ENCODE measurements around the gene NHSL1.

NHSL1 gene

GRCh38 chr6:138487102-138487604 is 12.1 kb downstream of the NHSL1 start:
- Histone ChIP-seq H3K4me3 (ENCODE audit: insufficient read depth, low read length, poor library complexity, severe bottlenecking) (no peak overlapping the region), H2AFZ (ENCODE audit: low read depth, low read length, severe bottlenecking) (no peak overlapping the region), H3K27ac (ENCODE audit: low read depth, low read length) (no peak overlapping the region), H3K9me3 (ENCODE audit: insufficient read depth, low read length) (no peaks in the 10 kb centered on the region), H3F3A (ENCODE audit: insufficient read depth) (no peaks in the 10 kb centered on the region), H3K4me2 (ENCODE audit: low read depth, low read length, poor library complexity, severe bottlenecking) (no peak overlapping the region), H4K20me1 (ENCODE audit: low read depth, low read length) (no peaks in the 10 kb centered on the region), H3K79me2 (ENCODE audit: insufficient read depth, low read length) (no peaks in the 10 kb centered on the region), H3K9me2 (replicated peaks; ENCODE audit: insufficient read depth, low read length) (no peaks in the 10 kb centered on the region), H3K27me3 (ENCODE audit: low read length) (no peaks in the 10 kb centered on the region), H3K9ac (ENCODE audit: low read length) (no peak overlapping the region), H3K36me3 (ENCODE audit: low read length) (no peaks in the 10 kb centered on the region)
- TF ChIP-seq CTCF (IDR thresholded peaks at IDR 0.05; ENCODE audit: insufficient read depth, low read length, poor library complexity, severe bottlenecking): no peak

- H3K4me2 ChIP-seq (ENCODE audit: low read depth, low read length, poor library complexity, severe bottlenecking): no peak overlapping the region
- no peak for TF ChIP-seq CTCF (IDR thresholded peaks at IDR 0.05; ENCODE audit: insufficient read depth, low read length, poor library complexity, severe bottlenecking)
- no peak for TF ChIP-seq EZH2phosphoT487 (conservative IDR thresholded peaks at IDR 0.05; ENCODE audit: low read length)
- H4K20me1 ChIP-seq (ENCODE audit: low read depth, low read length): no peaks in the 10 kb centered on the region
- no peak overlapping the region for H3K27ac ChIP-seq (ENCODE audit: low read depth, low read length)
- no peaks in the 10 kb centered on the region for H3F3A ChIP-seq (ENCODE audit: insufficient read depth)
- H3K27me3 ChIP-seq (ENCODE audit: low read length): no peaks in the 10 kb centered on the region
- no peak overlapping the region for H2AFZ ChIP-seq (ENCODE audit: low read depth, low read length, severe bottlenecking)
- no peaks in the 10 kb centered on the region for H3K36me3 ChIP-seq (ENCODE audit: low read length)
- H3K9me2 ChIP-seq (replicated peaks; ENCODE audit: insufficient read depth, low read length): no peaks in the 10 kb centered on the region
- no peaks in the 10 kb centered on the region for H3K79me2 ChIP-seq (ENCODE audit: insufficient read depth, low read length)
- H3K9ac ChIP-seq (ENCODE audit: low read length): no peak overlapping the region
- no peaks in the 10 kb centered on the region for H3K9me3 ChIP-seq (ENCODE audit: insufficient read depth, low read length)
- no peak overlapping the region for H3K4me3 ChIP-seq (ENCODE audit: insufficient read depth, low read length, poor library complexity, severe bottlenecking)
Observed at GRCh38 chr6:138486249-138487101, 12.8 kb downstream of the NHSL1 start.

GRCh38 chr6:138485586-138486248 is 13.6 kb downstream of the NHSL1 start:
- Histone ChIP-seq H3K79me2 (ENCODE audit: insufficient read depth, low read length) (no peaks in the 10 kb centered on the region), H3F3A (ENCODE audit: insufficient read depth) (no peaks in the 10 kb centered on the region), H3K27ac (ENCODE audit: low read depth, low read length) (no peak overlapping the region), H3K9ac (ENCODE audit: low read length) (no peak overlapping the region), H3K4me3 (ENCODE audit: insufficient read depth, low read length, poor library complexity, severe bottlenecking) (no peak overlapping the region), H3K9me2 (replicated peaks; ENCODE audit: insufficient read depth, low read length) (no peaks in the 10 kb centered on the region), H4K20me1 (ENCODE audit: low read depth, low read length) (no peaks in the 10 kb centered on the region), H2AFZ (ENCODE audit: low read depth, low read length, severe bottlenecking) (no peak overlapping the region), H3K36me3 (ENCODE audit: low read length) (no peaks in the 10 kb centered on the region), H3K4me2 (ENCODE audit: low read depth, low read length, poor library complexity, severe bottlenecking) (no peak overlapping the region), H3K27me3 (ENCODE audit: low read length) (no peaks in the 10 kb centered on the region), H3K9me3 (ENCODE audit: insufficient read depth, low read length) (no peaks in the 10 kb centered on the region)
- TF ChIP-seq EZH2phosphoT487 (conservative IDR thresholded peaks at IDR 0.05; ENCODE audit: low read length): no peak
- no peak for TF ChIP-seq CTCF (IDR thresholded peaks at IDR 0.05; ENCODE audit: insufficient read depth, low read length, poor library complexity, severe bottlenecking)
